ENCODE results near the gene WARS2.

The WARS2 gene

DNA sequence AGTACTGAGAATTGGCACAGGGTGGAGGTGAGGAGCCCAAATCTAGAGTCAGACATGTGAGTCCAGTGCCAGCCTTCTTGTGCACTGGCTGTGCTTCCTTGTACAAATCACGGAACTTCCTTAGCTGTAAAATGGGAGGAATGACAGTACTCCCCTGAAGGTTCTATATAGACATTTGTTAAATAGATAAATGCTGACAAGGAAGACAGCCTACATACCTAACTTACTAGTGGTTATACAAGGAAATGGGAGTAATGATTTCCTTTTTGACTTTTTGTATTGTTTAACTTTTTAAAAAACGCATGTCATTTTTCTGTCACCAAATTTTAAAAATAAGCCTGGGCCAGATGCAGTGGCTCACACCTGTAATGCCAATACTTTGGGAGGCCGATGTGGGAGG, 50.2 kb downstream of the WARS2 start:
- in situ Hi-C loops (cut with HindIII; ENCODE audit: low sequenced_read_pairs) = no loop called here

DNA sequence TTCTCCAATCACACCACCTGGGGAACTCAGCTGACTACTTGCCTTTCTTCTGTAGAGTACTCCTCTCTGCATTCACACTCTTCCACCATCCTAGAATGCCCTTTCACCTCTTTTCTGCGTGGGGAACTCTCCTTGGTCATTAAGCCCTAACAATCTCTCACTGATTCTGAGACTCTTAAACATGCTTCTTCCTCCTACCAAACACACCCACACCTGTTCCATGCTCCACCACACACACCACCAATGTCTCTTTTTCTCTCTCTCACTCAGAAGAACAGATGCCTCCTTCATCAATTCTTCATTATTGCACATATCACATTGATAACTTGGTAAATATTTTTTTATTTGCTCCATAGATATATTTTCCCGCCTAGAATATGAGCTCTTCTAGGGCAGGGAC, 53.6 kb downstream of the WARS2 start:
- in situ Hi-C loops (cut with HindIII; ENCODE audit: low sequenced_read_pairs) = no loop called here

DNA sequence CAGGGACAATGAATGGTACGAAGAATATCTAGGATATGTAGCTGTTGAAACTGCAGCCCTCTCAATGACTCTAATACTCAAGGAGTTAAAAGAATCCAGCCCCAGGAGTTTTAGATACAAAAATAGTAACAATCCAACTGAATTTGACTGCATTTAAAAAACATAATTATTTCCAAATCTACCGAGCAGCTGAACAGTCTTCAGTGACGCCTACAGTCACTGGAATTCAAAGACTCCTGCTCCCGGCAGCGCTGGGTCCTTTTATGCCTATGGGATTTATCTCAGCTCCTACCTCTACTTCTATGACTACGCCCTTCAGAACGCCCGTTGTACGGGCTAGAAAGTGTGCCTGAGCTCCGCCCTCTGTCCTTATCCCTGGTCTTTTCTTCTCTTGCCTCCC, 55.7 kb downstream of the WARS2 start:
- in situ Hi-C loops (cut with HindIII; ENCODE audit: low sequenced_read_pairs) = no loop called here

DNA sequence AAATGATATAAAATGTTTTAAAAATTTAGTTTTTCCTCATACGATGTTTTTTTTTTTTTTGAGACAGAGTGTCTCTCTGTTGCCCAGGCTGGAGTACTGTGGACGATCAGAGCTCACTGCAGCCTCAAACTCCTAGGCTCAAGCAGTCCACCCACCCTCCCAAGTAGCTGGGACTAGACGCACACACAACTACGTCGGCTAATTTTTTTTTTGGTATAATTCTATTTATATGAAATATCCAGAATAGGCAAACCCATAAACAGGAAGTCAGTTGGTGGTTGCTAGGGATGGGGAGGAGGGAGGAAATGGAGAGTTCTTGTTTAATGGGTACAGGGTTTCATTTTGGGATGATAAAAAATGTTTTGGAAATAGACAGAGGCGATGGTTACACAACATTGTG, 56.5 kb downstream of the WARS2 start:
- in situ Hi-C loops (cut with HindIII; ENCODE audit: low sequenced_read_pairs) = no loop called here

DNA sequence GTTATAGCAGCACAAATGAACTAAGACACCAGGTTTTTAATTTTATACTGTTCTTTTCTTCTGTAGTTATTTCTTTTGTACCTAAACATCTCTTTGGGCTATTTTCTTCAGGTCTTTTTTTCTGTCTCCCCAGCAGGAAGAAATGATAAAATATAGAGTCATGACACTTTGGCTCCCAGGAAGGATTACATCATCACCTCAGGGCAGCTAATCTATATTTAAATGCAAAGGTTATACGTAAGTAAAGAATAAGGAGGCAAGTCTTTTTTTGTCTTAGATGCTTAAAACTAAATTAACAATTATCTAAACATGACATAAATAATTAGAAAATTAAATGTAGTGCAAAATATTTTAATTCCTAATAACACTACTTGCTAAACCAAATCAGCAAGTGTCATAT, 57.0 kb downstream of the WARS2 start:
- in situ Hi-C loops (cut with HindIII; ENCODE audit: low sequenced_read_pairs) = no loop called here

DNA sequence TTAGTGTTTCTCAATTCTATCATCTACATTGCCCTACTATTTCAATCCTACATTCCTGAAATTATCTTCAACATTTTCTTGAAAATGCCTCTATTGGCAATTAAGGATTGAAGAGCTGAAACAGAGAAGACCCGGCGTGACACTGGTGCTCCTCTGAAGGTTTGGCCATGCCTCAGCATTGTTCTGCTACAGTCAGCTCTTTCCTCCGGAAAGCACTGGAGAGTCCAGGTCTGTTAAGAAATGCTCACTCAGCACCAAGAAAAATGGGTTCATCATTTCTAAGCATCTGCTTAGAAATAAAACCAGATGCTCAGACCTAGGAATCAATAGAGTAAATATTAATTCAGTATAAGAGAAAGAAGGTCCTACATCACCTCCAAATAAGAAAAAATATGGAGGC, 58.8 kb downstream of the WARS2 start:
- in situ Hi-C loops (cut with HindIII; ENCODE audit: low sequenced_read_pairs) = no loop called here

DNA sequence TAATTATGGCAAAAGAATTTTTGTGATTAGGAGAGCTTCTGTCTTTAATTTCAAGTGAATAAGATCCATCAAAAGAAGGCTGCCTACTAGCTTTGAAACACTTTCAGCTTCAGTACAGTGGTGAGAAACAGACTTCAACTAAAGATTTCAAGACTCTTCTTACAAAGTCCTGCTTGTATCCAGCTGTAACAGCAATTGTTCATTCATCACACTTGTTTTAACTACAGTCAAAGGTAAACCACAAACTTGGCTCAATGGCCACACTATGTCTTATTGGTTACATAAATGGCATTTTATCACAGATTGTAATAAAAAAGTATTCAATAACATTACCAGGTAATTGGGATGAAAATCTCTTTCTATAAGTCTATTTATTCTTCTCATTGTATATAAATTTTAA, 59.2 kb downstream of the WARS2 start:
- in situ Hi-C loops (cut with HindIII; ENCODE audit: low sequenced_read_pairs) = no loop called here

DNA sequence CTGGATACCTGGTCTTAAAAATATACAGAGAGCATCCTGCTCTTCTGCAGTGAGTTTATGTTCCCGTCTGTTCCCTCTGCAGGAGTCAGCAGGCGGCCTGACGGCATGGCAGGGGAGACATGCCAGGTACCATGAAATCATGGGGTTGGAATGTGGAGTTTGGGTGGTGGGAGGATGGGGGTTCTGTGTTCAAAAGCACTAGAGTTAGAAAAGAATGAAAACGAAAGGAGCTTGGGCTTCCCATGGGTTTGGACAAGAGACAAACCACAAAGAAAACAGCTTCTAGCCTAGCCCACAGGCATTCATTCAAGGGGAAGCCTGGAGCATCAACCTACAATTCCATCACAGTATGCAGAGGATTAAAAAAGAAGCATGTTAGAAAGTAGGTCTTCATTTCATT, 59.9 kb downstream of the WARS2 start:
- in situ Hi-C loops (cut with HindIII; ENCODE audit: low sequenced_read_pairs) = no loop called here

DNA sequence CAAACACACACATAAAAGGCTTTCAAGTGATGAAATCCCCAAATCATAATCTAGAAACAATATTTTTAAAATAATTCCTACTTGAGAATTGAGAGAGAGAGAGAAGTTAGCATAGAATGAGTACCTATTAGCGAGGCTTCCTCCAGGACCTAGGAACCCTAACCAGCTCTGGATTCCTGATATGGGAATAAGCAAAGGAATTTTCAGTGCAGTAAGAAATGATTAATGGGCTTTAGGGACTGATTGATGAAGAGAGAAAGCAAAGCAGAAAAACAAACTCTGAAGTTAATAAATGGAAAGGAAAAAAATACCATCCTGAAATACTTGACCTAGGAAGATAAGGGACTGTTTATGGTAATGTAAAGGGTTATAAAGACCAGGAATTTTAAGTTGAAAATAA, 60.6 kb downstream of the WARS2 start:
- in situ Hi-C loops (cut with HindIII; ENCODE audit: low sequenced_read_pairs) = no loop called here

DNA sequence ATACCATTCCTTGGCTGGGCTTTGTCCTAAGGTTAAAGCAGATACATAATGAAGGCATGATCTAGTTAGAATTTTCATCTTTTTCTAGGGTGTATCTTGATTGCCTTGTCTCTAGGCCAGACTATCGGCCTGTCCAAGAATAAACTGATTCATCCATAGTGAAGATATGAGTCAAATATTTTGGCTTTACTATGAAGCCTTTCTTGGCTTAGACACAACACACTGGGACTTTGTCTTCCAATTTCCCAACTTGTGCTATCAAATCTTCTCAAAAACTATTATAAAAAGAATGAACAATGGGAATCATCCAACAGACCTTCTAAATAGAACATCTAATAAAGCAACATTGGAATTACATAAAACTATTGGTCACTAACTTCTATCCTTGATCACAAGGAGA, 64.8 kb downstream of the WARS2 start:
- in situ Hi-C loops (cut with HindIII; ENCODE audit: low sequenced_read_pairs) = no loop called here

DNA sequence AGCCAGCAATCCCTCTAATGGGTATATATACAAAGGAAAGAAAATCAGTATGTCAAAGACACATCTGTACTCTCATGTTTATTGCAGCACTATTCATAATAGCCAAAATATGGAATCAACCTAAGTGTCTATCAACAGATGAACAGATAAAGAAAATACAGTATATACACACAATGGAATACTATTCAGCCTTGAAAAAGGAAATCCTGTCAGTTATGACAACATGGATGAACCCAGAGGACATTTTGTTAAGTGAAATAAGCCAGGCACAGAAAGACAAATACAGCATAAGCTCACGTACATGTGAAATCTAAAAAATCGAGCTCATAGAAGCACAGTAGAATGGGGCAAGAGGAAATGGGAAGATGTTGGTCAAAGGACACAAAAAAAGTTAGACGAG, 69.1 kb downstream of the WARS2 start:
- in situ Hi-C loops (cut with HindIII; ENCODE audit: low sequenced_read_pairs) = no loop called here

DNA sequence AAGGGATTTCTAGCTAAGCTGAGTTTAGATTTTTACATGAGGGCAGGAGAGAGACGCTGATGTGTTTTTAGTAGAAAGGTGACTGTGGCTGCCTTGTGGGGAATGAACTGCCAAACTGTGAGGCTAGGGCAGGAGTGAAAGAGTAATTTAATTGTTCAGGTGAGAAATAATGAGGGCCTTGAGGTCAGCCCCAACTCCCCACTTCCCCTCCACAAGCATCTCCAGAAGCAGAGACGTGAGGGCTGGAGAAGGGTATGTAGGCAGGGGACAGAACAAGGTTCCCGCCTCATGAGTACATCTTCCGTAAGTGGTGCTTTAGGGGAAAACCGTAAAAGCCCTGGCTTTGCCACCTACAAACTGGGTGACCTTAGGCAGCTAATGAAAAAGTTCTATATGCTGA, 70.8 kb downstream of the WARS2 start:
- in situ Hi-C loops (cut with HindIII; ENCODE audit: low sequenced_read_pairs) = no loop called here

DNA sequence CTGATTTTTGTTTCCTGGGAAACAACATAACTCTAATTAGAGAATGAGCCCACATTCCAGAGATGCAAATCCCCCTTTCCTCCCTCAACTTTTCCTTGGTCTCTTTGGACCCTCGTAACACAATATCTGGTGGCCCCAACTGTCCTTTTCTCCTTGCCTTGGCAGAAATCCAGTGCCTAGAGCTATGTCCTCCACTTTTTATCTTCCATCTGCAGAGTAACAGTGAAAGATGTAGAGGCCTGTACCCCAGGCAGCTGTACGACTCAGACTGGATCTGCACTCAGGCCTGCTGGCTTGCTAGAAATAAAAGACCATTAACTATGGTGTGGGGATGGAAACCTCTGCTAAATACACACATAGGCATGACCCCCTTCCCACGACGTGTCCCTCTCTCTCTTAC, 72.0 kb downstream of the WARS2 start:
- in situ Hi-C loops (cut with HindIII; ENCODE audit: low sequenced_read_pairs) = no loop called here

DNA sequence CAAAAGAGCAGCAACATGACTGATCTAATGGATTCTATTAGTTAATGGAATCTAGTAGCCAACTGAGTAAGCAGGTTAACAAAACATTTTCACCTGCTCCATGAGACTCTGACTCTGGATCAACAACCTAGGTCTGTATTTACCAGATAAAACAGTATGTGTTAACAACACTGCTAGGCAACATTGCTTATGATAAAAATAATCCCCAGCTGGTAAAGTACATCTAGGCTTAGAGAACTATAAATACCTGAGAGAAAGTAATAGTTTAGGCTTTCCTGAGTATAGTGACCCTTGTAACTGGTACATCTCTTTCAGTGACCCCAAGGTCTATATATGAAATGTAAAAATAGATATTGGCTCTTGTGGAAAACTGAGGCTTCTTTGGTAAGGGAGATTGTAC, 78.8 kb downstream of the WARS2 start:
- in situ Hi-C loops (cut with HindIII; ENCODE audit: low sequenced_read_pairs) = no loop called here

DNA sequence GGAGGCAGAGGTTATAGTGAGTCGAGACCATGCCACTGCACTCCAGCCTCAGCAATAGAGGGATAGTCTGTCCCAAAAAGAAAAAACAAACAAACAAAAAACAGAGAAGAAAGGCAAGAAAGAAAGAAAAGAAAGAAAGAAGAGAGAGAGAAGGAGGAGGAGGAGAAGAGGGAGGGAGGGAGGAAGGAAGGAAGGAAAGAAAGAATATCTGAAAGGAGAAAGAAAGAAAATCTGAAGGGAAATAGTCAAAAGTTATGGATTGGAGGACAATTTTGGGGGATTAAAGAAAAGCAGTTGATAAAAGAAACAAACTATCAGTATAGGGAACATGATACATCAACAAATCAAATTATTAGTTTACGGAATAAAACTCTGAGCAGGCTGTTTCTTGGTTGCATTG, 84.9 kb downstream of the WARS2 start:
- in situ Hi-C loops (cut with HindIII; ENCODE audit: low sequenced_read_pairs) = no loop called here

DNA sequence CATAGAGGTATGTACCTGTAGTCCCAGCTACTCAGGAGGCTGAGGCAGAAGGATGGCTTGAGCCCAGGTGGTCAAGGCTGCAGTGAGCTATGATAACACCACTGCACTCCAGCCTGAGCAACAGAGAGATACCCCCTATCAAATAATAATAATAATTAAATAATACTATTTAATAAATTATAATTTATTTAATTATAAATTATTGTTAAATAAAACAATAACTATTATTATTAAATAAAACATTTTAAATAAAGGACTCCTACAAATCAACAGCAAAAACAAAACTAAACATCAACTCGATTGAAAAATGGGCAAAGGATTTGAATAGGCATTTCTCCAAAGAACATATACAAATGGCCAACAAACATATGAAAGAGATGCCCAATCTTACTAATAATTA, 86.5 kb downstream of the WARS2 start:
- in situ Hi-C loops (cut with HindIII; ENCODE audit: low sequenced_read_pairs) = no loop called here

DNA sequence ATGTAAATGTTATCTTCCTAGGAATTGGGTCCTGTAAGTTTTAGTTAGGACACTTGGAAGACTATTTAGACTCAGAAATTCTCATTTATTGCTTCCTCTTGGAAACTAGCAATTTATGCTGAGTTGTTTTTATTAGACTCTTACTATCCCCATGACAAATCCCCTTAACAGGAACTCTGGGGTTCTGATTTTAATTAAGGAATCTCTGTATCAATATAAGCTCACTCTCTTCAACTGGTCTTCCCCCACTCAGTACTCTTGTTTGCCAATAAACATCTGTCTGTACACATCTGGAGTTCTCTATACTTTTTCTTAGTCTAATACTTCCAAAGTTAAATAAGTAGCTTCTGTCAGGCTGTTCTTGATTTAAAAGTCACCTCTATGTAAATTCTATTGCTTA, 88.2 kb downstream of the WARS2 start:
- in situ Hi-C loops (cut with HindIII; ENCODE audit: low sequenced_read_pairs) = no loop called here

DNA sequence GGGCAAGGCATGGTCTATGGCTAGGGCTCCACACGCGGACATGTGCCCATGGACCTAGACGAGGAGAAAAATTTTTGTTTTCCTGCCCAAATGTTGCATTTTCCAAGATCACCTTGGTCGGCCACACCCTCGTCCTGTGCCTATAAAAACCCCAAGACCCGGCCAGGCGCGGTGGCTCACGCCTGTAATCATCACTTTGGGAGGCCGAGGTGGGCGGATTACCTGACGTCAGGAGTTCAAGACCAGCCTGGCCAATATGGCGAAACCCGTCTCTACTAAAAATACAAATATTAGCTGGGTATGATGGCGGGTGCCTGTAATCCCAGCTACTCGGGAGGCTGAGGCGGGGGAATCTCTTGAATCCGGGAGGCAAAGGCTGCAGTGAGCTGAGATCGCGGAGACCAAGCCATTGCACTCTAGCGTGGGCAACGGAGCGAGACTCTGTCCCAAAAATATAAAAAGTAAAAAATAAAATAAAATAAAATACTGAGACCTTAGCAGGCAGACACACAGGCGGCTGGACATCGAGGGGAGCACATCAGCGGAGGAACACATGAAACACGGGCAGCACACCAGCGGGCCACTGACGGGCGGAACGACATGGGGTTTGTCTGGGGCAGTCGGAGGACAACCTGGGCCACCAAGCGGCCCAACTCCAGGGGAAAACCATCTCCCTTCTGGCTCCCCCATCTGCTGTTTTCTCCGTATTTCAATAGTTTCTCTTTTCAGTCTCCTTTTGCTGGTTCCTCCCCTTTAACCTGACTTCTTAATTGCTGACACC, 91.6 kb downstream of the WARS2 start:
- in situ Hi-C loops (cut with HindIII; ENCODE audit: low sequenced_read_pairs) = no loop called here

DNA sequence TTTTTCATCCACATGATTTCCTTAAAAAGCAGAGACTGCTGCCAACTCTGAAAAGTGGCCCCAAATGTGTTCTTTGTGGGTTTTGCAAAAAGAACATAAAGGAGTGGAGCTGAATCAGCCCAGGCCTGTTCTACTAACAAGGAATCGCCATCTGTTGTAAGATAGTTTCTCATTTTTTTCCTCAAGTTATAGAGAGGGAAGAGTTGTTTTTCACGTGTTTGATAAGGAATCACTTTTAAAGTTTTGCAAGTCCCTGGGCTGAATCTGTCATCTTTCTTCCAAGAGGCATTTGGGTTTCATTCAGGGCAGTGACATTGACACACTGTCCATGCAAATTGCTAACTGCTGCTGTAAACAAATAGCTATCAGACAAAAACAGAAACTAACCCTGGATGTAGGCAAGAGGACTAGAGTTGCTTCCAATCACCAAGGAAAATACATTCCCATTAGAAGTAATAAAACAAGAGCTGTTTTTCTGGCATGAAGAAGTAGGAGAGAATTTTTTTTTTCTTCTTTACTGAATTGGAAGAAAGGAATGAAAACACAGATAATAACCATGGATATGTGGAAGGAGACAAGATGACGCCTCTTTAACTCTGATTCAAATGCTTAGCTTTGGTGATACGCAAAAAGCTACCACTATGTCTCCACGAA, 93.5 kb downstream of the WARS2 start:
- in situ Hi-C loops (cut with HindIII; ENCODE audit: low sequenced_read_pairs) = no loop called here

DNA sequence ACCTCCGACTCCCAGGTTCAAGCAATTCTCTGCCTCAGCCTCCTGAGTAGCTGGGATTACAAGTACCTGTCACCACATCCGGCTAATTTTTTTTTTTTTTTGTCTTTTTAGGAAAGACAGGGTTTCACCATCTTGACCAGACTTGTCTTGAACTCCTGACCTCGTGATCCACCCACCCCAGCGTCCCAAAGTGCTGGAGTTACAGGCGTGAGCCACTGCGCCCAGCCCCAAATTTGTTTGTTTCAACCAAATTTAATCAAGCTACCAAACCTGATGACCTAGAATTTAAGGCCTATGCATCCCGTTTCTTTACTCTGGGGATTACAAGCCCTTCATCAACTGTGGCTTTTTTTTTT, 94.0 kb downstream of the WARS2 start:
- in situ Hi-C loops (cut with HindIII; ENCODE audit: low sequenced_read_pairs) = no loop called here

DNA sequence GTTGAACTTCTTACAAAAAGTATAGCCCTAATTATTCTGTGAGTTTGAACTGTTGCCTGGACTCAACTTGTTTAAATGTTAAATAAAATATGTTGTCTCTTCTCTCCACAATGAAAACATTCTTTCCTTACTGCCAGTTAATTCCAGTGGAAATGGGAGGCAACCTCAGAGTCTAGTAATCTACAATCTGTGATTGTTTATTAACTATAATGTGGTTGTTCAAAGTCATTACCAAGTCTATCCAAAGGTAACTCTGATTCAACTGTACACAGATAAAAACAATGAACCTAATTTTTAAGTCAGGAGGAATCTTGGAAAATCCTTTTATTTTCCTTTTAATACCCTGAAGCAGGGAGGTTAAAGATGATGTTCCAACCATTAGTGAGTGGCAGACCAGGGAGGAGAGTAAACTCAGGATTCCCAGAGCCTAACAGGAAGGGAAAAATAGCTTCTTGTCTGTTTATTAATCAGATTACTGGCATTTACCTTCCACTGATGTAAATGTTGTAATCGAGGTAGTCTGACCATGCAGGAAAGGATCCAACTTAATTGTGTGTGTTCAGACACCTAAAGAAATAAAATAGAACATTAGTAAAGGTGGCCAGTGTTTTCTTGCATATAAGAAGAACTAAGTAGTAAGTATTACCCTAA, 95.2 kb downstream of the WARS2 start:
- in situ Hi-C loops (cut with HindIII; ENCODE audit: low sequenced_read_pairs) = no loop called here

DNA sequence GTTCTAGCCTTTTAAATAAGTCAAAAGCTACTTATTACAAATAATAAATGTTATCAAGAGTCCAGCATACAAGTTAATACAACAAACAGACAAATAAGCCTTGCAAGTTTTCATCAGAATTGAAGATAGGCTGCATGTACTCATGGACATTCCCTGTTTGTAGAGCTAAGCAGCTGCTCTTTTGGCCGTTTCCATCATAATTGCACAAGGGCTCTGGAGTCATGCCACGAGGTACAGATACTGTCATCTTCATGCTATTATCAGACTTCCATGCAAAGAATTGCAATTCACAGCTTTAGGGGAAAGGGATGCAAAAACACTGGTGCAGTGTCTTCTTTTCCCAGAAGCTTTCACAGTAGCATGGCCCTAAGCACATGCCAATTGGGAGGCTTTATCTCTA, 99.5 kb downstream of the WARS2 start:
- in situ Hi-C loops (cut with HindIII; ENCODE audit: low sequenced_read_pairs) = no loop called here
